ENCODE results near the gene C3orf20. TPM values are rescaled to one million over a fixed set of nuclear protein-coding genes. Genes with fewer than 3 reads are reported as not detected.

Gene C3orf20
- total and polyA plus RNA-seq, 2 experiments from 2014 or later = not detected

GRCh38 chr3:14700891-14701290, 25.9 kb downstream of the C3orf20 start:
- no peak overlapping the region for H3K4me2 ChIP-seq
- H3K36me3 Mint-ChIP-seq (ENCODE audit: low read depth) = no peaks in the 10 kb centered on the region
- H3K36me3 ChIP-seq (ENCODE audit: insufficient read depth) = no peaks in the 10 kb centered on the region
- H3K27me3 ChIP-seq (ENCODE audit: insufficient read depth) = no peaks in the 10 kb centered on the region
- H3K27ac Mint-ChIP-seq = no peak overlapping the region
- no peak overlapping the region for H3K4me3 Mint-ChIP-seq
- no peaks in the 10 kb centered on the region for H3K4me1 Mint-ChIP-seq
- TF ChIP-seq EZH2 (IDR thresholded peaks at IDR 0.05; ENCODE audit: low read depth, unreplicated experiment) (no peak), REST (IDR thresholded peaks at IDR 0.05; ENCODE audit: unreplicated experiment) (no peak), STAT1 (IDR thresholded peaks at IDR 0.05; ENCODE audit: unreplicated experiment) (no peak)
- no peak overlapping the region for H3K27ac ChIP-seq (ENCODE audit: low read depth)
- H4K20me1 ChIP-seq (replicated peaks; ENCODE audit: insufficient read depth) = no peaks in the 10 kb centered on the region
- H3F3A ChIP-seq (replicated peaks; ENCODE audit: low read depth) = no peaks in the 10 kb centered on the region
- peaks cover 2% of the 10 kb centered on the region for H3K27me3 Mint-ChIP-seq (ENCODE audit: insufficient read depth, low read depth, poor library complexity)
- H3K4me3 ChIP-seq = no peak overlapping the region
- H3K9me2 ChIP-seq (ENCODE audit: insufficient read depth) = no peaks in the 10 kb centered on the region
- no peaks in the 10 kb centered on the region for H3K4me1 ChIP-seq (ENCODE audit: insufficient read depth)
- no peak for ATAC-seq
- no peak for DNase-seq (ENCODE audit: low spot score)
- no peaks in the 10 kb centered on the region for H3K9me3 Mint-ChIP-seq
- no peaks in the 10 kb centered on the region for H3K79me2 ChIP-seq (replicated peaks; ENCODE audit: insufficient read depth)
- no peak overlapping the region for H2AFZ ChIP-seq

- no peaks in the 10 kb centered on the region for H4K20me1 ChIP-seq (replicated peaks; ENCODE audit: insufficient read depth)
- no peaks in the 10 kb centered on the region for H3K79me2 ChIP-seq (replicated peaks; ENCODE audit: insufficient read depth)
- no peaks in the 10 kb centered on the region for H3K36me3 ChIP-seq (ENCODE audit: insufficient read depth)
- no peak overlapping the region for H3K4me2 ChIP-seq
- peaks cover 2% of the 10 kb centered on the region for H3K27me3 Mint-ChIP-seq (ENCODE audit: insufficient read depth, low read depth, poor library complexity)
- no peak overlapping the region for H3K4me3 Mint-ChIP-seq
- no peaks in the 10 kb centered on the region for H3K9me2 ChIP-seq (ENCODE audit: insufficient read depth)
- no peaks in the 10 kb centered on the region for H3F3A ChIP-seq (replicated peaks; ENCODE audit: low read depth)
- H2AFZ ChIP-seq = no peak overlapping the region
- H3K36me3 Mint-ChIP-seq (ENCODE audit: low read depth) = no peaks in the 10 kb centered on the region
- no peaks in the 10 kb centered on the region for H3K27me3 ChIP-seq (ENCODE audit: insufficient read depth)
- no peaks in the 10 kb centered on the region for H3K4me1 ChIP-seq (ENCODE audit: insufficient read depth)
- H3K27ac ChIP-seq (ENCODE audit: low read depth) = no peak overlapping the region
- no peak overlapping the region for H3K4me3 ChIP-seq
- H3K27ac Mint-ChIP-seq = no peak overlapping the region
- H3K9me3 Mint-ChIP-seq = no peaks in the 10 kb centered on the region
- DNase-seq (ENCODE audit: low spot score) (no peak), ATAC-seq (no peak)
- H3K4me1 Mint-ChIP-seq = no peaks in the 10 kb centered on the region
- TF ChIP-seq CTCF (conservative IDR thresholded peaks at IDR 0.05; ENCODE audit: low read depth in 2 of 2) (no peak), ZNF462 (CRISPR knock-in tag; IDR thresholded peaks at IDR 0.05) (no peak), JUNB (IDR thresholded peaks at IDR 0.05; ENCODE audit: unreplicated experiment) (no peak), CREB1 (CRISPR knock-in tag; IDR thresholded peaks at IDR 0.05; ENCODE audit: low read depth) (no peak), ZNF331 (CRISPR knock-in tag; IDR thresholded peaks at IDR 0.05; ENCODE audit: low read depth) (no peak), EZH2 (IDR thresholded peaks at IDR 0.05; ENCODE audit: low read depth, unreplicated experiment) (no peak), STAT1 (IDR thresholded peaks at IDR 0.05; ENCODE audit: unreplicated experiment) (no peak), NANOG (IDR thresholded peaks at IDR 0.05; ENCODE audit: borderline replicate concordance) (no peak), EZH2phosphoT487 (IDR thresholded peaks at IDR 0.05; ENCODE audit: unreplicated experiment) (no peak), ZNF114 (CRISPR knock-in tag; IDR thresholded peaks at IDR 0.05) (no peak)
These were observed 26.7 kb downstream of the C3orf20 start for GRCh38 chr3:14701676-14702075.
